Middle frontal gyrus (tissue), 1 donor: ENCODE data around the gene RPS6KA2.

ENCODE experiments used
- DNase-seq: peaks from one replicate; pipeline ENCODE4 v3.0.0-alpha.2; 2015; ENCODE audit warnings: low spot score; ENCODE audit errors: extremely low spot score

Gene RPS6KA2

DNA sequence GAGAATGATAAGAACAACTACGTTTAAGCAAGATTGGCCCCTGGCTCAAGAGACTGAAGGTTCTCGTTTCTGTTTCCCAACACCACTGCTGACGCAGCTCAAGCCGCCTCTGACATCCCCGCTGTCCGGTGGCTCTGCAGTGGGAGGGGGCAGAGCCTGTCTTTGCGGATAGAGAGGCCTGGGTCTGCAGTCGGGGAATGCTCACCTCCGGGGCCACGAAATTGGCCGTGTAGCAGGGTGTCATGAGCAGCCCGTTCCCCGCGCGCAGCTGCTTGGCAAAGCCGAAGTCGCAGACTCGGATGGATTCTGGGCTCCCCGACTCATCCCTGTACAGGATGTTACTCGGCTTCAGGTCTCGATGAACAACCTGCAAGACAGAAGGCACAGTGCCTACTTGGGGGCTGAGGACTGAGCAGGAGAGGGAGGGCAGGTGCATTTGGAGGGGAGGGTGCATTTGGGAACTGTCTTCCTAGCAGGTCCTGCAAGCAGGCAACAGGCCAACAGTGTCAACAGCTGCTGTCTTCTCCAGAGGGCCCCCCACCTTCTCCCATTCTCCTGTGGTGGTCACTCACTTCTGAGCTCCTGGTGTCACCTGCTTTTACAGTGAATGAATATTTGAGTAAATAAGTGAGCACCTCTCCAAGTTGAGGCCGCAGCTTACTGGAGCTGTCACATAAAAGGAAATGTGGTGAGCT, 203.9 kb downstream of the RPS6KA2 start:
- DNase-seq, result no peak

DNA sequence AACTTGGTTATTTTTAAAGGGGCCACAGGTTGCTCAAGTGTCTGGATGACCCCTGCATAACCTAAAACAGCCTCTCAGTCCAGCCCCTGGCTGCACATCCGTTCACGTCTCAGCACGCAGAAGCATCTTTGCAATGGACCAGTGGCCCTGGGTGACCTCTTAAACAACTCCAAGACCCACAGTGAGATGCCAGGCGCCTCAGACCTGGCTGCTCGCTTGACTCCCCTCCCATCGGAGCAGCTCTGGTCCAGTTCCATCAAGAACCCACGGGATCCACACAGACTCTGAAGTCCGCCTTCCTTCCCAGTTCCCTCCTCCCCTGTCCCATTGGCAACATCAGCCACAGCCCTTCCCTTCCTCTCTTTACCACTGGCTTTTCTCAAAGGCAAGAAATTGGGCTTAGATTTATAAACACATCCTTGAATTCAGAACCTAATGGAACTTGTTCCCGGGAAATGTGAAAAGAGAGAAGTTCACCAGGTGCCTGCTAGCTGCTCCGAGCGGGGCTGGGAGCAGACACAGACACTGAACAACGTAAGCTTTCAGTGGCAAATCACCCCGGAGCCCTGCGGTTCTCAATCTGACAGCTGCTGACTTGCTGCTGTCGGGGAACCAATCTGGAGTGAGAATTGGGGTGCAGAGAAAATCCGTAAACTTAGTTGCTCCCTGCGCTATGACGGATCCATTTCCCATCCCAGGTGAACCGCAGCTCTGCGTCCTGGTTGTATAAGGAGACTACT, 204.7 kb downstream of the RPS6KA2 start:
- DNase-seq, result no peak

DNA sequence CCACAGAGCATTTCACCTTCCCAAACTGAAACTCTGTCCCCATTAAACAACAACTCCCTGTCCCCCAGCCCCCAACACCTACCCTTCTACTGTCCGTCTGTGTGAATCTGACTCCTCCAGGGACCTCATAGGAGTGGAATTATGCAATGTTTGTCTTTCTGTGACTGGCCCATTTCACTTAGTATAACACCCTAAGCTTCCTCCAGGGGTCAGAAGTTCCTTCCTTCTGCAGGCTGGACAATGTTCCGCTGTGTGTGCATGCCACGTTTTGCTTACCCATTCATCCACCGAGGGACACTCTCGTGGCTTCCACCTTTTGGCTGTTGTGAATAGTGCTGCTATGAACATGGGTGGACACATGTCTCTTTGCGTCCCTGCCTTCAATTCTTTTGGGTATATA, 206.7 kb downstream of the RPS6KA2 start:
- no peak for DNase-seq

DNA sequence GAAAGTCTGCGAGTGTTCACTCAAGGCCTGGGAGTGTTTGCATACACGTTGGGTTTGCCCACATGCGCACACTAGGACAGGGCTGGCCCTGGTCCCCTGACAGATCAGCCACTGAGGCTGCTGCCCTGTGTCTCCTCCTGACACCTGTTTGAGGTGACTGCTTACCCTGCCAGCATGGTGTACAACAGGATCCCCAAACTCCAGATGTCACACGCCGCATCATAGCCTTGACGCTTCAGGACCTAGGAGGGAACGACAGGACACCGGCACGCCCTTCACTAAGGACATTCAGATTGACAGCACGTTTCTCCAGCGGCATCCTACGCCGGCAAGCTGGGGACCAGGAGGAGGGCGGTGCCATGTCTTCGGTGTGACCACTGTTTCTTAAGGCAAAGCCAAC, 207.3 kb downstream of the RPS6KA2 start:
- DNase-seq, result no peak

DNA sequence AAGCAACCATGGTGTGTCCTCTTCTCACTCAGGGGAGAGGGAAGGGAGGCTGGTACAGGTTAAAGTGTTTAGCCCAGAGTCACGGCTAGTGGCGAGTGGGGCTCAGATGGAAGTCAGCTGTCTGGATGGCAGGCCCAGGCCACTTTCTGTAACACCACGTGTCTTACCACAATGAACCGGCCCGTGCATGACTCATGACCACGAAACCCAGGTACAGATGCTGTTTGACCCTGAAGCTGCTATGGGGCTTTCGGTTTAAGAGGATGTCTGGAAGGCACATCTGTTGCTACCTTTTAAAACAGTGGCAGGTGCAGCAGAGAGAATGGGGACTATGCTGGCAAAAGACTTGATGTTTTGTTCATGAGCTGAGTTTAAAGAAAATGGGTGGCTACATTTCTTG, 207.8 kb downstream of the RPS6KA2 start:
- no peak for DNase-seq

DNA sequence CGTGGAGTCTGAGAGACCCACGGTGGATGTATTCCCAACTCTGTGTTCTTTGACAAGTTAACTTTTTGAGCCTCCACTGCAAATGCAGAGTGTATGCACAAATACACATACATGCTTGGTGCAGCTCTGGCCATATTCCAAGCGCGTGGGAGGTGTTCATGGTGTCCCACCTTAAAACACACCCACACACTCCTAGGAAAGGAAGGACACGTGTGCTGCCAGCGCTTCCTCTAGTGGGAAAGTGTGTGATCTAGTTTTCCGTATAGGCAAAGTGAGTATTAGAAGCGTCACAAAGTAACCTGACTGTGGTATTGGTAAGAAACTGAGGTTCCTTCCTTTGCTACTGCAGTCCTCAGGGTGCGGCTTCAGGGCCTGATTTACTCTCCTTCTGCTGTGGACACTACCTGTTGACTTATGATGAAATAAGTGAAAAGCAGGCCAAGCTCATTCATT, 208.3 kb downstream of the RPS6KA2 start:
- no peak for DNase-seq

DNA sequence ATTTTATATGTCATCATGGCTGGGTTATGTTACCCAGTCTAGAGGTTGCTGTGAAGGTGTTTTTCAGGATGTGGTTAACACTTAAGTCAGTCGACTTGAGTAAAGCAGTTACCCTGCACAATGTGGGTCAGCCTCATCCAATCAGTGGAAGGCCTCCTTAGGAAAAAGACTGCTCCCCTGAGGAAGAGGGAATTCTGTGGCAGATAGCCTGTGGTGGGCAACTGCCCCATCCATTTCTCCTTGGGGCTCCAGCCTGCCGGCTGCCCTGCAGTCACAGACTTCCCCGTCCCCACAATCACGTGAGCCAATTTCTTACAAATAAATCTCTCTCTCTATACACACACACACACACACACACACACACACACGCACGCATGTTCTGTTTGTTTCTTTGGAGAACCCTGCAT, 209.8 kb downstream of the RPS6KA2 start:
- no peak for DNase-seq

DNA sequence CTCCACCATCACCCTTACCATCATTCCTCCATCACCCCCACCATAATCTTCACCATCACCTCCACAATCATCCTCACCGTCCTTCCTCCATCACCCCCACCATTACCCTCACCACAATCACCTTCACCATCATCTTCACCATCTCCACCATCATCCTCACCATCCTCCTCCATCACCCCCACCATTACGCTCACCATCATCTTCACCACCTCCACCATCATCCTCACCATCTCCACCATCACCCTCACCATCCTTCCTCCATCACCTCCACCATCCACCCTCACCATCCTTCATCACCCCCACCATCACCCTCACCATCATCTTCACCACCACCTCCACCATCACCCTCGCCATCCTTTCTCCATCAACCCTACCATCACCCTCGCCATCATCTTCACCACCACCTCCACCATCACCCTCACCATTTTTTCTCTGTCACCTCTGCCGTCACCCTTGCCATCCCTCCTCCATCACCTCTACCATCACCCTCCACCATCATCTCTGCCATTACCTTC, 211.2 kb downstream of the RPS6KA2 start:
- no peak for DNase-seq

DNA sequence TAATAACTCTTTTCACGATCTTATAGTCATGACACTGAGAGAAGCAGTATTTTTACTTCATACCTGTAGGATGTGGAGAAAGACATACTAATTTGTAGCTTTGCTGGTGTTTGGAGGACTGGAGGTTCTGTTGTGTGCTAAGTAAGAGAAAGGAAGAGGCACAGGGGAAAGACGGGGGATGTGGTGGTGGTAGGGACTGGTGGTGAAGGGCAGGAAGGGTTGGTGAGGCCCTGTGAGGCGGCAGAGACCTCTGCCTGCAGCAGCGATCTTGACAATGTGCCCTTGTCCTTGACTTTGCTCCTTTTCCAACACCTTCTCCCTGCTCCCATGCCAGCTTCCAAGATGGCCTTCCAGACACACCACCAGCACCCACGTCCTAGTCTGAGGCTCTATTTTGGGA, 211.7 kb downstream of the RPS6KA2 start:
- DNase-seq, result no peak

DNA sequence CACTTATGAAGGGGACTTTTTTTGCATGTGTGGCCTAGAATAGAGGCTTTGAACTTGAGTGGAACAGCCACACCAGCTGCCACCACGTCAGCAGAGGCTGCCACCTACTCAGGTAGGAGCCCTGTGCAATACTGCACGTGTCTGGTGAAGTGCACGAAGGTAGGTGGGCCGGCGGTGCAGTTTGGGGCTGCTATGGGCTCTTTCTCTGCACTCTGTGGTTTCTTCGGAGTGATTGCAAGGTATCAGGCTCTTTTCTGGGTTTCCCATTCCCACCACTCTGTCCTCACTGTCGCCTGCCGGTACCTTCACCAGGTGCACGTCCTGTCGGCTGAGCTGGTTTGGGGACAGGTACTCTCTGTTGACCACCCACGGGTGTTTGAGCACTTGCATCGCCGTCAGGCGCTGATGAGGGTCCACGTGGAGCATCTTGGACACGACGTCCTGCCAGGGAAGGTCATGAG, 213.5 kb downstream of the RPS6KA2 start:
- no peak for DNase-seq

DNA sequence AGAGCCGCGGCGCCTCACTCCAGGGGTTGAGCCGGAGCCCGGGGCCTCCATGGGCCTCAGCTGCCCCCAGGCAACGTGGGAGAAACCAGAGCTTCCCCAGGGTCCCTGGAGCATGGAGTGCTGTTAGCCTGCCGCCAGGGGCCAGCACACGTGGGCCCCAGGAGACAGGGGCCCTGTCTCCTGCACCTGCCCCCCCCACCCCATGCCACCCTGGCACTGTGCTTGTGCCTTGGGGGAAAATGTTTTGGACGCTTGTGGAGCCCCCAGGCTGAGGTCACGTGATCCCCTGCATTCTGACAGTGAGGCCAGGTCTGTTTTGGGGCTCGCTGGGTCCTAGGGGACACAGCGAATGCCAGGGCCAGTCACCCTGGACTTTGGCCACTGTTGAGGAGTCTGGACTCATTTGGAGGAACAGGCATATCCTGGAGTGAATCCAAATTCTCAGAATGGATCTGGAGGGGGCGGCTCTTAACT, 214.1 kb downstream of the RPS6KA2 start:
- no peak for DNase-seq

DNA sequence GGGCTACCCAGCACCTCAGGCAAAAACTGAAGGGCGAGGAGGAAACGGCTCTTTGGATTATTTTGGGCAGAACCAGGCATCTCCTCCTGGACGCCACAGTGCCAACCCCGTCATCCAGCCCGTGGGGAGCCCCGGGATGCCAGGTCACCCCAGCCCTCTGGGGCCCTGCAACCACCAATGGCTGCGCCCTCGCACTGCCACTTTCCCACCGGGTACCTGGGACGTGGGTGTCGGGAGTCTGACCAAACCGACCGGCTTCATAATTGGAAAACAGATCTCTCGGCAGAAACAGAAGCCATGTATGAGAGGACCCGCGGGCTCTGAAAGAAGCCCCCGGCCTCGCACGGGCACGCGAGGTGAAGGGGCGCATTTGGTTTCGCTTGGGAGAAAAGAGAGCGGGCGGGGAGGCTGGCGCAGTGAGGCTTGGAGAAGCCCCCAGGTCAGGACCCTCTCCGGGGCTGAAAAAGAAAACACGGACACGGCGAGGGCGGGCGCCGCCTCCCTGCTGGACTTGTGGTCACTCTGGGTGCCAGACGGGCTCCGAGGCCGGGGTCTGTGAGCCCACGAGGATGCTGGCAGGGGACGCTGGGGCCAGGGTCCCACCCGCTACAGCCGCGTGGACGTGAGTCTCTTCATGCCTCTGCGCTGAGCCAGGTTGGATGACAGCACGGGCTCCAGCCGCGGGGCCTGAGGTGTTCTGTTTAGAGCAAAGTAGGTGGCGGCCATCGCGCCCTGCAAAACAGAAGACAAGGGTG, 214.7 kb downstream of the RPS6KA2 start:
- no peak for DNase-seq

DNA sequence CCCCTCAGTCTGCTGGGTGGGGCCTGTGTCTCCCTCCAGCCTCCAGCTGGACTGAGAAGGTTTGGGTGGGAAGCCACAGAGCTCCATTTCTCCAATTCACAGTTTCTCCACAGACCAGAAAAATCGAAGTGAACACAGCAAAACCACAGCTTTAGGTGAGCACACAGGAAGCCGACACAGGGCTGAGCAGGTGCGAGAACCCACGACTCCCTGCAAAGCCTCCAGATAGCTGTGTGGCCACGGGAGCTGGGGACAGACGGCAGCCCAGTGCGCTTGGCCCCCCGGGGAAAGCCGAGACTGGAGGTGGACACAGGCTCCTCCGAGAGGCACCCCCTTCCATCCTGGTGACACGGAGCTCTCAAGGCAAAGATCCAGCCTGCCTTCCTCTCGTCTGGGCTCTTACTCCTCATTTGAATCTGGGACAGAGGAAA, 215.3 kb downstream of the RPS6KA2 start:
- no peak for DNase-seq

DNA sequence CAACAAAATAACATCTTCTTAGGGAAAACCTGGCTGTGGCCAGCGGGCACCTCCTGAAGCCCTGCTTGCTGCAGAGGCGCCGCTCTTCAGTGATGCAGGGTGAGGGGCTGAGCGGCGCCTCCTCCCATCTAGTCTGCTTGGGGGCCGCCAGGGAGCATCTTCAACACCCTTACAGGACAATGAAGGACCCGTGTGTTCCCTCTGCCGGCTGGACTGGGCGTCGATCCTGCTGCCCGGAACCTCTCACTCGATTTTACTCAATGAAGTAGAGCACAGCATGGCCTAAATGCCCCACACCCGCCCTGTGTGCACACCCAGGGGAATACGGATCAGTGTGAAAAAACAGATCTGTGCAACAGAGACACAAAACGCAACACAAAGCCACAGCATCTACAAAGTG, 215.8 kb downstream of the RPS6KA2 start:
- DNase-seq, result no peak

DNA sequence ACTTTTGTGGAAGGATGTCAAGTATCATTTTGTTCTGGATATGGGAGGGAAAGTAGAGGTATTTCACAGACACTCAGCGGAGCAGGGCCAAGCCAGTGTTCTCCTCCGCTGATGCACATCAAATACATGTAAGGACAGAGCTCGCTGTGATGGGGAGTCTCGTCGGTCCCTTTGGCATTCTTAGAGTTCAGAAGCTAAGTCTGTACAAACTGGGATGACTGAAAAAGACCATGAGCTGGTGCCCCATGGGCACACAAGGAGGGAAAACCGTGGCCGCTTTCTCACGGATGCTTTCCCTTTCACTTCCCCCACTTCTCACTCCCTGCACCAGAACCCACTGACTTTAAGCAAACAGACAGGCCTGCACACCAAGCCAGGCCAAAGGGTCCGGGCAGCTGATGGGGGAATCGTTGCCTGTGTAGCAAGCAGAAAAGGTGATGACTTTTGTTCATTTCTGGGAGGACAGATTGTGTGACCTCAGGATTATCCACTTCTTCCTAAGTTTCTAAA, 216.6 kb downstream of the RPS6KA2 start:
- no peak for DNase-seq

DNA sequence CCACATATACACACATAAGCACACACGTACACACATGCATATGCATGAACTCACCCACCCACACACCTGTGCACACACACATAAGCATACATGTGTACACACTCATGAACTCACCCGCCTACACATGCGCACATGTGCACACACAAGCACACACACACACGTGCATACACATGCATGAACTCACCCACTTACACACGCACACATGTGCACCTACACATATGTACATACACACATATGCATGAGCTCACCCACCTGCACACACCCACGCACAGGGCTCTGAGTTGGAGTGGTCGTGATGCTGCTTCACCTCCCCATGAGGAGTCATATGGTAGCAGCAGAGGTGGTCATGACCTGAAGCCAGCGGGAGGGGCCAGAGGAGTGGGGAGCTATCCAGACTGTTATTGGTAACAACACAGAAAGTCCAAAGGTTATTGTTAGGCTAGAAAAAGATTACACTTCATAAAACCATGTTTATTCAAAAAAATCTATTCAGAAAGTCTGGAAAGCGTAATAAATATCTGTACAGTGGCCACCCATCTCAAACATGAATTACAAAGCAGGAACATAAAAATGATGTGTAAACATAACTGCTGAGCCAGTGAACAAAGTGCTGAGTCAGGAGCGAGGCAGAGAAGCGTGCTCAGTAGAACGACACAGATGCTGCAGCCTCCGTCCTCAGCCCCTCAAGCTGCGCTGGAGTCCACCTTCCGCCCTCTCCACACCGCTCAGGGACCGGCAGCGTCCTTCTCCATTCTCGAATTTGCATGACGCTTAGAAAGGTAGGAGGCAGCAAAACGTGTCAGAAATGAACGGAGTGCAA, 217.9 kb downstream of the RPS6KA2 start:
- no peak for DNase-seq

DNA sequence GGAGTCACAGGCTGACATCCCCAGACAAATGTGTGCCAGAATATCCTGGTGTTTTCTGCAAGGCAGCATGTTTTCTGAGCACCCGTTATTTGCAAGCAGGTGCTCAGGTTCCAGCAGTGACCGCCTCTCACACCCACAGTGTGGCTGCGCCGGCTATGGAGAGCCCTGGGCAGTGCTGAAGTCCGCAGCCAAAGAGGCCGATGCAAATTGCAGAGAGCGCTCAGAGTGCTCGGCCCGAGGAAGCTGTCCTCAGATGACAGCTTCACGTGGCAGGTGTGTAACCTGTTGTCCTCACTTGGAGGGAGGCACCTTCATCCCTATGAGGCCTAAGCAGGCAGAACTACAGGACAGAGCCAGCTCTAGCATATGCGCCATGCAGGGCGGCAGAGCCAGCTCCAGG, 220.9 kb downstream of the RPS6KA2 start:
- DNase-seq, result no peak

DNA sequence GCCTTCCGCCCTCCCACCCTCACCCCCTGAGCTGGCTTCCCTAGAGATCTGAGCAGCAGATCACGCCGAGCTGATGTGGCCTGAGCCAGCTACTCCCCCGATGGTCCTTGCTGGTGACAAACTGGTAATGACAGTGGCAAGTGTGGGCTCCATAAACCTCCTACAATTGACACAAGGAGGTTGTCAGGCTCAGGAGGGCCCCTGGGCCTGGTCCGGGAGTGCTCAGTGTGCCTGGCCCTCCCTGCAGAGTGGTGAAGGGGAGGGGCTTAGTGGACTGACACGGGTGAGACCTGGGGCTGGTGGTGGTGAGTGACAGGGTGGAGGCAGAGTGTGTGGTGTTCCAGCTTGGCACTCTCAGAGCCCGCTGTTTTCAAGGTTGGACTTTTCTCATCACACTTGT, 221.7 kb downstream of the RPS6KA2 start:
- no peak for DNase-seq

DNA sequence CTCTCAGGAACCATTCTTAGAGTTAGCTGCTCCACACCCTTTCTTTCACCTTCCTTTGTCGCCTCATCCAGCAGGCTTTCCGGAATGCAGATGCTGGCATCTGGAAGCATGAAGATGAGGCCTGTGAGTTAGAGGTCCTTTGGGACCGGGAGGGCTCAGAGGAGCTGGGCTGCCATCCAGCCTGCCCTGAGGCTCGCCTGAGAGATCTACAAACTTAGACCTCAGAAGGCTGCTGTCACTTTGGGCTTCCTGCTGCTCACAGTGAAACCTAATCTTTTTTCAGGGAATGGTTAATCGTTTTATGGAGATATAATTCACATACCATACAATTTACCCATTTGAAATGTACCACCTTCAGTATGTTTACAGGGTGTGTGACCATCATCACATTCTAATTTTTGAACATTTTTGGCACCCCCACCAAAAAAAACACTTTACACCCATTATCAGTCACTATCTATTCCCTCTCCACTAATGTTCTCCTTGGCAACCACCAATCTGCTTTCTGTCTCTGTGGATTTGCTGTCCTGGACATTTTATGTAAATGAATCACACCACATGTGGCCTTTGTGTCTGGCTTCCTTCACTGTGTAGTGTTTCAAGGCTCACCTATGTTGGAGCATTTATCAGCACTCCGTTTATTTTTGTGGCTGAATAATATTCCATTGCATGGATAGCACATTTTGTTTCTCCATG, 224.3 kb downstream of the RPS6KA2 start:
- DNase-seq, result no peak

DNA sequence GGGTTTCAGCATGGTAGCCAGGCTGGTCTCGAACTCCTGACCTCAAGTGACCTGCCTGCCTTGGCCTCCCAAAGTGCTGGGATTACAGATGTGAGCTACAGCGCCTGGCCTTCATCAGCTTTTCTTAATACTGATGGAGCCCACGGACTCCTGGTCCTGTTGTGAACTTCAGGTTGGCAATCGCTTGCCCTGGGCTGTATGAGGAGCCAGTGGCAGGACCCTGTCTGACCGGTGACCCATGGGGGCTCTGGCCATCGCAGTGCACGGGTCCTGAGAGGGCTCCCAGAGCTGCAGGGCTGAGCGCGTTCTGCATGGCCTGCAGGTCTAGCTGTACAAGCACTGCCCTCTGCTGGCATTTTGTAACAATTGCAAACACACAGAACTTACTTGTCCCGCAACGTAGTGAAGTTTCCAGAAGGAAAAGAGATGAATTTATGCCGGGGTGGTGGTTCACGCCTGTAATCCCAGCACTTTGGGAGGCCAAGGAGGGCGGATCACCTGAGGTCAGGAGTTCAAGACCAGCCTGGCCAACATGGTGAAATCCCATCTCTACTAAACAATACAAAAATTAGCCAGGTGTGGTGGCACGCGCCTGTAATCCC, 226.3 kb downstream of the RPS6KA2 start:
- DNase-seq, result peak; percentile 69
